Stimulated activated naive CD8-positive, alpha-beta T cell treated with anti-CD3 and anti-CD28 coated beads, Interleukin-15, Interleukin-2, amounts not matched to agents 100 ng/mL and 50 ng/mL, for 24 hours (primary cell): Measurements from ENCODE around the gene CYP27B1.
A peak's percentile ranks its signal among the peaks of the same experiment; 100 is the strongest.

Experiments
- H3K27ac Mint-ChIP-seq: one replicate; pipeline ENCODE4 v1.8.0; 2021; ENCODE audit warnings: mild to moderate bottlenecking, mixed read lengths
- H3K27me3 Mint-ChIP-seq: one replicate; pipeline ENCODE4 v1.8.0; 2021; ENCODE audit warnings: mixed read lengths
- H3K36me3 Mint-ChIP-seq: one replicate; pipeline ENCODE4 v1.8.0; 2021; ENCODE audit warnings: low read depth, mixed read lengths
- H3K4me1 Mint-ChIP-seq: one replicate; pipeline ENCODE4 v1.8.0; 2021; ENCODE audit warnings: low read depth, mixed read lengths
- H3K4me3 Mint-ChIP-seq: one replicate; pipeline ENCODE4 v1.8.0; 2021; ENCODE audit warnings: mild to moderate bottlenecking, mixed read lengths
- H3K9me3 Mint-ChIP-seq: one replicate; pipeline ENCODE4 v1.8.0; 2021; ENCODE audit warnings: mixed read lengths

The CYP27B1 gene, protein sequence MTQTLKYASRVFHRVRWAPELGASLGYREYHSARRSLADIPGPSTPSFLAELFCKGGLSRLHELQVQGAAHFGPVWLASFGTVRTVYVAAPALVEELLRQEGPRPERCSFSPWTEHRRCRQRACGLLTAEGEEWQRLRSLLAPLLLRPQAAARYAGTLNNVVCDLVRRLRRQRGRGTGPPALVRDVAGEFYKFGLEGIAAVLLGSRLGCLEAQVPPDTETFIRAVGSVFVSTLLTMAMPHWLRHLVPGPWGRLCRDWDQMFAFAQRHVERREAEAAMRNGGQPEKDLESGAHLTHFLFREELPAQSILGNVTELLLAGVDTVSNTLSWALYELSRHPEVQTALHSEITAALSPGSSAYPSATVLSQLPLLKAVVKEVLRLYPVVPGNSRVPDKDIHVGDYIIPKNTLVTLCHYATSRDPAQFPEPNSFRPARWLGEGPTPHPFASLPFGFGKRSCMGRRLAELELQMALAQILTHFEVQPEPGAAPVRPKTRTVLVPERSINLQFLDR

DNA sequence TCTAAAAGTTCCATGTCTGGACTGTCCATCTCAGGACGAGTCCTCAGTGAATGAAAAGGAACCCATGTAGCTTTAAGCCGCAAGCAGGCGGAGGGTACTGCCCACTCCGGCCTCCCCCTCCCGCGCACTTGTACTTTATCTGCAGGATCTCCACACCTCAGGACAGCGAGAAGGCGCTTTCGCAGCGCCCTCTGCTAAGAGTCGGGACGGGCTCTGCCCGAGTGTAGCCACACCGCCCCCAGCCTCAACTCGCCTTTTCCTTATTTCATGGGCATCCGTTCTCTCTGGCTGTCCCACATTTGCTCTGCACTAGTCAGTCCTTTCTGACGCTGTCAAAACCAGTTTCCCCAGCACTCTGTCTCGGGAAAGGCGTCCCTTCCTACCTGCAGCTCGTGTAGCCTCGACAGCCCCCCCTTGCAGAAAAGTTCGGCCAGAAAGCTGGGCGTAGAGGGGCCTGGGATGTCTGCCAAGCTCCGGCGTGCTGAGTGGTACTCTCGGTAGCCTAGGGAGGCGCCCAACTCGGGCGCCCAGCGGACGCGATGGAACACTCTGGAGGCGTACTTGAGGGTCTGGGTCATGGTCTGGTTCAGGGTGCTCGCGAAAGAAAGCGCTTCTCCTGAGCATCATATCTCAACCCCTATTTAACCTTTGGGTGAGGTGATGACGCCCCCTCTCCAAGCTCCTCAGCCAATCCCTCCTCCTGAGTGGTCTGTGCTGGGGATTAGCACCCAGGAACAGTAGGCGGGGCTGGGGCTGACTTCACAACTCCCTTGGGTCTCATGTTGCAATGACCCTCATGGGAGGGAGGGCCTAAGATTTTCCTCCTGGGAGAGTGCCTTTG, at the start of gene CYP27B1:
CYP27B1 (minus strand) TSS at position 615 of the 841 bp plus-strand sequence; CDS start at position 578, 37 bp downstream.
- H3K4me3 Mint-ChIP-seq: peak within 1 kb of the TSS; percentile 91
- peaks cover 14% of the 10 kb centered on the region for H3K27me3 Mint-ChIP-seq
- peaks cover 61% of the 10 kb centered on the region for H3K36me3 Mint-ChIP-seq
- no peaks in the 10 kb centered on the region for H3K9me3 Mint-ChIP-seq
- peak within 1 kb of the TSS; percentile 74 for H3K27ac Mint-ChIP-seq
- peaks cover 60% of the 10 kb centered on the region for H3K4me1 Mint-ChIP-seq

DNA sequence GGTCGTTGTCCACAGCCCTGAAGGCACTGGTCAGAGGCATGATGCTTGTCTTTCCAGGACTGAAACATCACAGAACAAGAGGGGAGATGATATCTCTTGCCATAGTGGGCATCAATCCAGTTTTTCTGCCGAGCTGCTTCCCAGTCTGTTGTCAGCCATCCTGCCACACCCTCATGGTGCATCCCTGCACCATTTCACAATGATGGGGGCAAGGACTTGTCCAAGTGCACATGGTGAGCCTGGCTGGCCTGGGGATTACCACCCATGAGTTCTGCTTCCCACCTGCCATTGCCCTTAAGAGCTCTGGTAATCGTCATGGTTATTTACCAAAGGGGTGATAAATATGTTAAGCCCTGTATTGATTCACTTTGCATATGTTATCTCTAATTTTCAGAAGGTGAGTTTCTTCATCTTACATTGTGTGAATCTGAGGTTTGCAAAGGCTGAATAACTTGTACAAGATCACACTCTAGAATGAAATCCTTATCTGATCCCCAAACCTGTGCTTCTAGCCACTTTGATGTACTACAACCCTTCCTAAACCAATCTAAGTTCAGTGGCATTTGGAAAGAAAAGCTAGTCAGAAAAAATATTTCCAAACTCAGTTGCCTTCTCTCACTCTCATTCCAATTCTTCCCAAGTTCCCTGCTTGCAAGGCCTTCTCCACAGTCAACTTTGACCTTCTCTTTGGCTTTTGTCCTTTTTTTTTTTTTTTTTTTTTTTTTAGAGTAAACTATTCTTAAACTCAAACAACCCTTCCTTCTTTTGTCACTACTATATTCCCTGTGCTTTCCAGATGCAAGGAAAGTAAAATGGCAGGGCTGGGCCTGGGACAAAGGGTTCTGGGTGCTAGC, 49.4 kb upstream of the CYP27B1 start:
- H3K4me1 Mint-ChIP-seq: no peaks in the 10 kb centered on the region
- no peak overlapping the region for H3K27ac Mint-ChIP-seq
- H3K4me3 Mint-ChIP-seq: no peak overlapping the region
- no peaks in the 10 kb centered on the region for H3K9me3 Mint-ChIP-seq
- no peaks in the 10 kb centered on the region for H3K27me3 Mint-ChIP-seq
- H3K36me3 Mint-ChIP-seq: no peaks in the 10 kb centered on the region

DNA sequence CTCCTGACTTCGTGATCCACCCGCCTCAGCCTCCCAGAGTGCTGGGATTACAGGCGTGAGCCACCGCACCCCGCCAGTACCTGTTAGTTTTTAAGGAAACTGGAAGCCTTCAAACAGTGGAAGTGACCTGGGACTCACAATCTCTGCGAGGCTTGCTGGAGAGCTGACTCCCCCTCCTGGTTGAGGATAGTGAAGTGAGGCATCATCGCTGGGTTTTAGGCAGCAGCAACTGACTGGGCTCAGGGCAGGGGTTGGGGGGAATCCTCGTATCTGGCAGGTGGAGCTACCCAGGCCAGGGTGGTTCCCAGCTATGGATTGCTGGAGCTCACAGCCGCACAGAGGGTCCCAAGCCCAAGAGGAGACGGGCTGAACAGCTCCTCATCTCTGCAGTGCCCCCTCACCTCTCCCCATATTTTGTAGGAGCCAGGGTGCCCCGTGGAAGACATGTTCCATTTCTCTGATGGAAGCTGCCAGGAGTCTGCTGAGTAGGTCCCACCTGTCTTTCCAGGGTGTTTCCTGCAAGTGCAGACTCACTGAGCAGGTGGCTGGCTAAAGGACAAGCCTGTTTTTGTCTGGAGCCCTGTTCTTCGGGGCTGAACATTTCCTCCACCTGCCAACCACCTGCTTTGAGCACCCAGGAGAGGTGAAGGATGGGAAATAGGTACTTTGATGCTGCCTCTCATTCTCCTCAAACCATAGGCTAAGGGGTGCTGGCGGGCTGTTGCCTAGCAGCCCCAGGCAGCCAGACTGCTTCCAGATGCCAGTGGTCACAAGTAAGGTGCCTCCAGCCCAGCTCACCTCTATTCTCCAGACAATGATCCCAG, 48.5 kb upstream of the CYP27B1 start:
- no peaks in the 10 kb centered on the region for H3K36me3 Mint-ChIP-seq
- H3K9me3 Mint-ChIP-seq: no peaks in the 10 kb centered on the region
- H3K27ac Mint-ChIP-seq: no peak overlapping the region

DNA sequence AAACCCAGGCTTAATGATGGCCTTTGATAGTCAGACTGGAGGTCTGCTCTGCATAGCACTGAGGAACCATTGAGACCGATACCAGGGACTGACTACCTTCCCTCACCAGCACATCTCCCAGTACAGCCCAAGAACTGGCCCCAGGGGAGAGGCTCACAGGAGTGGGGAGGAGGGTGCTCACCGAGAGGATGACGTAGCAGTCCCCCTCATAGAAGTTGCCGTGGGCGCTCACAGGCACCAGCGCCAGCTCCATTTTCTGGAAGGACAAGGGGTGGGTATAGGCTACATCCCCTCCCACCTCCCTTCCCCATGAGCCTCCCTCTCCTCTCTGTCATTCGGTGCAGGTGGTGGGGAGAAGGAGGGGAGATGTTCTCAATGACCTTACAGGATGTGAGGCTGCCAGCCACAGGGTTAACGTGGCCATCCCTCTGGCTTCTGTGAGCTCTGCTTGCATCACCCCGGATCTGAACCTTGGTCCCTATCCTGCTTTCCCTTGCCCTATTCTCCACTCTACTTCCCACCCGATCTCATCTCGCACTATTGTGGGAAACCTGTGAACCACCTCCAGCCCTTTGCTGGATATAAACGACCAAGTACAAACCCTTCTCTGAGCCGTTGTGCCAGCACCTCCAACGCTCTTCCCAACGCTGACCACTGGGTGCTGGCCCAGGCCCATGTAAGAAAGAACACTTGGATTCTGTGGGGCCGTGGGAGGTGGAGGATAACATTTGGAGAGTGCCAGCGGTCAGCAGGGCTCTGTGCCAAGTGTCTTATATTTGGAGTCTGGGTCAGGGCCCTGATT, 47.3 kb upstream of the CYP27B1 start:
- Mint-ChIP-seq H3K27me3 (no peaks in the 10 kb centered on the region), H3K9me3 (no peaks in the 10 kb centered on the region), H3K36me3 (no peaks in the 10 kb centered on the region), H3K4me1 (no peaks in the 10 kb centered on the region), H3K4me3 (no peak overlapping the region), H3K27ac (no peak overlapping the region)

More for the DNA sequence above, 48.5 kb upstream of the CYP27B1 start:
- Mint-ChIP-seq H3K4me1 (no peaks in the 10 kb centered on the region), H3K27me3 (no peaks in the 10 kb centered on the region), H3K4me3 (no peak overlapping the region)

DNA sequence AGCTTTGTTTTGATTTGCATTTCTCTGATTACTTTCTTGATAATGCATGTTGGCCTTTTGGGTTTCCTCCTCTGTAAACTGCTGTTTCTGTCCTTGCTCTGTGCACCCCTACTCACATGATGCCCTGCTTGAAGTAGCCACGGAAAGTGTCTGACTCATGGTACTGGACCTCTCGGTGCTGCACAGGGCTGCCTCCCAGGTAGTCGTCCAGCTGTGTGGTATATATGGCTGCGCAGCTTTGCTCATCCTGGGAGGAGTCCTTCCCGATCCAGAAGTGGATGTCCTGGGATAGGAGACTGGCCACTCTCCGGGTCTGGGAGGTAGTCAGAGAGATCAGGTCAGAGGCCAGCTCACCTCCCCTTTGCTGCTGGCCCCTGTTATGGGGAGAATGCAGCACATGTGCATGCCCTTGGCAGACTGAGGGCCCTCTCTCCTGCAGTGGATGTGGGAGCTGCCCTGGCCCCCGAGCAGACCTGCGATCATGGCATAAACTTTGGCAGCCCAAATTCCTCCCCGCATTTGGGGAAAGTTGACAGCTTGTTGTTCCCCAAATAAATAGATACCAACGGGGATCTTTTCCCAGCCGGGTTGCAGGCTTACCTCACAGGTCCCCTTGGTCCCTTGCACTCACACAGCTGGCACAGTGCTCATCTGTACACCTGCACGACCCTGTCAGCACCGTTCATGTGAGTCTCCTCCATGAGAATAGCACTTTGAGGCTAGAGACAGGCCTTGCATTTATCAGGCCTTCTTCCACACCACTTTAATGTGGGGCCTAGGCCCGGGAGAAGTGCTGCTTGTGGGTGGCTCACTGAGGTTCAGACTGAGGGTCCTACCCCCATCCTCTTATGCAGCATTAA, 46.5 kb upstream of the CYP27B1 start:
- Mint-ChIP-seq H3K27ac (no peak overlapping the region), H3K9me3 (no peaks in the 10 kb centered on the region), H3K4me3 (no peak overlapping the region), H3K36me3 (peaks cover 5% of the 10 kb centered on the region), H3K4me1 (no peaks in the 10 kb centered on the region), H3K27me3 (no peaks in the 10 kb centered on the region)

DNA sequence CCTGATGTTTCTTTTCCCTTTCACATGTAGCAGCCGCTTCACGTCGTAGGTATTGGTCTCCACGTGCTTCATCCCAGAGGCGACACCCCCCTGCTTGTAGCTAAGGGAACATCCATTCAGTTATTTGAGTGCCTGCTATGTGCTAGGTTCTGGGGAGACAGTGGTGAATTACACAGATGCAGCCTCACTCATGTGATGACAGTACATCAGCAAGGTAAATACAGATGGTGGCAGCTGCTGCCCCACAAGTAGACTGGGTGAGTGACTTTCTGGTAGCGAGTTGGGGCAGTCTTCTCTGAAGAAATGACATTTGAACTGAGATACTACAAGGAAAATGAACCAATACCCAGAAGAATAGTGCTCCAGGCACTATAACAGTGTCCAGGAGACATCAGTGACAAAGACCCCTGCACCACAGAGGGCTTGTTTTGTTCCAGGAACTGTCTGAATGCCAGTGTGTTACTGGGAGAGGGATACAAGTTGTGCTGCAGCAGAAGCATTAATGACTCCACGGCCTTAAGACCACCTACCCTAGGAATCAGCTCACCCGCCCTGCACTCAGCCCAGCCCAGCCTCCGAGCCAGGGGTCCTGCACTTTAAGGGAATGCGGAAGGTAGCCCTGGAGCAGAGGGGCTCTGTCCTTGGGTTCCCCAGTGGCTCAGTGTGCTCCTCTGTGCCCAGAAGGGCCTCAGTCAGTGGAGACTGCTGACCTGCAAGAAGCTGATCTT, 44.3 kb upstream of the CYP27B1 start:
- Mint-ChIP-seq H3K4me1 (no peaks in the 10 kb centered on the region), H3K9me3 (no peaks in the 10 kb centered on the region), H3K27ac (no peak overlapping the region), H3K27me3 (no peaks in the 10 kb centered on the region), H3K36me3 (peaks cover 7% of the 10 kb centered on the region), H3K4me3 (no peak overlapping the region)

DNA sequence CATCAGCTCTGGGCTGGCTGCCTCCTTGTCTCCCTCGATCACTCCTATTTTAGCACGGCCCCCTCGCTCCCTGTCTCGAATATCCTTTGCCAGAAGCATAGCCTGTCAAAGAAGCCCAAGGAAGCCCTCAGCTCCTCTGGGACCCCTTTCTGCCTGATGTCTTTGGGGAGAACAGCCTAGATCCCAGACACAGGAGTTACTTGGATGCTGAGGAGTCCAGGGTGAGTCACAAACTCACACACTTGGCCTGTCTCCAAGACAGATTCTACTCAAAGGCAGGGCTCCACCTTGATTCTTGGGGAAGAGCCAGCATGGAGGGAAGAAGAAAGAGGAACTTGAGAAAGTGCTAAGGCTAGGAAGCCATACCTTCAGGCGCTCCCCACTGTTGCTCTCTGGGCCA, 43.6 kb upstream of the CYP27B1 start:
- H3K4me1 Mint-ChIP-seq: no peaks in the 10 kb centered on the region
- H3K27ac Mint-ChIP-seq: no peak overlapping the region
- no peak overlapping the region for H3K4me3 Mint-ChIP-seq
- no peaks in the 10 kb centered on the region for H3K9me3 Mint-ChIP-seq
- H3K36me3 Mint-ChIP-seq: peaks cover 7% of the 10 kb centered on the region
- no peaks in the 10 kb centered on the region for H3K27me3 Mint-ChIP-seq

DNA sequence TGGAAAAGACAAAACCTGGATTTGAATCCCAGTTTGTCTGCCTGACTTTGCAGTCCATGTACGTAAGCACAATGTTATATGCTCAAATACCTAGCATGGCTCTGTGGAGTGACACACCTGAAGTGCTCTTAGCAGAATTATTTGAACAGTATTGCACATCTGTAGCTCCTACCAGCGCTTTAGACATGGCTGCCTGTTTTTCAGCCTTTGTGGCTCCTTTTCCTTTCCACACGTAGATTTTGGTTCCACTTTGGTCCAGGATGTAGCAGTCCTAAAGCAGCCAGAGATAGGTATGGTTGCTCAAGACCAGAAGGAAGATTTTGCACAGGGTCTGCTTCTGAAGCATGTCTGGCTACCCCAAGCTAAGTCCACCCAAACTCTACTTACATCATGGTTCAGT, 42.5 kb upstream of the CYP27B1 start:
- no peaks in the 10 kb centered on the region for H3K9me3 Mint-ChIP-seq
- H3K4me3 Mint-ChIP-seq: no peak overlapping the region
- H3K27ac Mint-ChIP-seq: no peak overlapping the region
- no peaks in the 10 kb centered on the region for H3K27me3 Mint-ChIP-seq
- H3K36me3 Mint-ChIP-seq: peaks cover 7% of the 10 kb centered on the region
- no peaks in the 10 kb centered on the region for H3K4me1 Mint-ChIP-seq

DNA sequence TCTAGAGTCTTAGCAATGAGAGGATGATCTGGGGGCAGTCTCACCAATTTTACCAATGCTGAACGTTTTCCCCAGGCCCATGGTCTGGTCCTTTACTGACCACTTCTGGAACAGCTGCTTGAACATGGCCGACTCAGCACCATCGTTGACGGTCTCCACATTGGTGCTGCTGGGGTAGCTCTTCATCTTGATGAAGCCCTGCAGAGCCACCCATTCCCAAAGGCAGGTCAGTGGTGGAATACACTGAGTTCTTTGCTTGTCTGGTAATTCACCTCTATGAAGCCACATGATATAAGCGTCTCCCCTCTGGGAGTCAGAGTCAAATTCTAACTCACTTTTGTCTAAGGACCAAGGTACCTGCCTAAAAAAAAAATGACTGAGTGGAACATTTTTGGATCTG, 41.5 kb upstream of the CYP27B1 start:
- Mint-ChIP-seq H3K9me3 (no peaks in the 10 kb centered on the region), H3K36me3 (peaks cover 12% of the 10 kb centered on the region), H3K27ac (no peak overlapping the region), H3K4me1 (no peaks in the 10 kb centered on the region), H3K4me3 (no peak overlapping the region), H3K27me3 (no peaks in the 10 kb centered on the region)

DNA sequence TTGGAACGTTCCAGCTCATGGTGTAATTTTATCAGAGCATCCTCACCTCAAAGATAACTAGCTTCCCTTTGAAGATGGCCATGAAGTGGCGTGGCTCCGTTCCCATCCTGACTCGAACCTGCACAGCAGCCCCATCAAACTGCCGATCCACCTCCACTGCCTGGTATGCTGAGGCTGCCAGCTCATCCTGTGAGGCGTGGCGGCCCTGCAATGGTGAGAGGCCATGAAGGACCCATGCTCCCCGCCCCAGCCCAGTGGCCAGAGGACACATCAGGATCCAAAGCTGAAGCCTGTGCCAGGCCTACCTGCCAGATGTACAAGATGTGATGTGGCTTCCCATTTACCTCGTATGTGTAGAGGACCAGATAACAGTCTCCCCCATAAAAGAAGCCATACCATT, 40.4 kb upstream of the CYP27B1 start:
- H3K36me3 Mint-ChIP-seq: peaks cover 12% of the 10 kb centered on the region
- H3K4me1 Mint-ChIP-seq: no peaks in the 10 kb centered on the region
- no peaks in the 10 kb centered on the region for H3K27me3 Mint-ChIP-seq
- no peak overlapping the region for H3K4me3 Mint-ChIP-seq
- no peaks in the 10 kb centered on the region for H3K9me3 Mint-ChIP-seq
- no peak overlapping the region for H3K27ac Mint-ChIP-seq

DNA sequence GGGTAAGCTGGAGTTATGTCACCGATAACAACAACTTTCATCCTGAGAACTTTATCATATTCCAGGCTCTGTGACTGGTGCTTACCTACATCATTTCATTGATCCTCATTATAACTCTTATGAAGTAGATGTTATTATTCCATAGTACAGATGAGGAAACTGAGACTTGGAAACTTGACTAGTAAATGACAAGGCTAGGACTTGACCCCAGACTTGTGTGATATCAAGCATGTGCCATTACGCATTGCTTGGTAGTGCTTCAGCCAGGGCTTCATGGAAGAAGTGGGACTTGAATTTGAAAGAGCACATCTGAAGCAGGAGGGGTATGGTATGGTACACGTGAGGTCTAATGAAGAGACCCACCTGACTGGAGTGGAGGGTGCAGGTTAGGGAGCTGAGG, 39.8 kb upstream of the CYP27B1 start:
- Mint-ChIP-seq H3K27ac (no peak overlapping the region), H3K4me3 (no peak overlapping the region), H3K27me3 (no peaks in the 10 kb centered on the region), H3K9me3 (no peaks in the 10 kb centered on the region), H3K36me3 (peaks cover 12% of the 10 kb centered on the region), H3K4me1 (no peaks in the 10 kb centered on the region)

DNA sequence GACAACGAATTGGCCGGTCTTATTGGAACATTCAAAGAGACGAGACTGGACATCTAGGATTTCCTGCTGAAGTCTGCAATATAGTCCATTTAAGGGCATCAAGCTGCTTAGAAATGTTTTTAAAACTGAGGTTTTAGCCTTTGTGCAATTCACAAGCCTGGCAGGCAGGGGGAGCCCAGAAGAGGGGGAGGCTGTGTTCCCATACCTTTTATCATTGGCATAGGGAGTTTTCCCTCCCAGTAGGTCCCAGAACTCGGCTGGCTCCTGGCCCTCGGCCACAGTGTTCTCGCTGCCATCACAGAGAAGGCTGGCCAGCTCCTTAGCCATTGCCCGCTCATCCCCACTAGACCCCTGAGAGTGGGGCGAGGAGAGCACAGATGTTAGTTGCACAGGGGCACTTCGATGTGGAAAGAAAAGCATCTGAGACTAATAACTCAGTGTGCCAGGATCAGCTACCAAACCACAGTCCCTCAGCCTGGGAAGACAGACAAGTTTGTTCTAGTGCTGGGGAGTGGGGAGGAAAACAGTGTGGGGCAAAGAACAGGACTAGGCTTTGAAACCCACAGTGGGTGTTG, 36.5 kb upstream of the CYP27B1 start:
- no peaks in the 10 kb centered on the region for H3K27me3 Mint-ChIP-seq

More for the DNA sequence above, 36.5 kb upstream of the CYP27B1 start:
- Mint-ChIP-seq H3K27ac (no peak overlapping the region), H3K4me3 (no peak overlapping the region), H3K4me1 (no peaks in the 10 kb centered on the region), H3K9me3 (no peaks in the 10 kb centered on the region), H3K36me3 (peaks cover 20% of the 10 kb centered on the region)
